GM23338 (cell line): ENCODE measurements around the gene TMEM175. TPM values are rescaled to one million over a fixed set of nuclear protein-coding genes. Genes with fewer than 3 reads are reported as not detected.

ENCODE experiments used
- ATAC-seq: fragments of 200-7000 bp; cut with Tn5 transposase; 3 replicates; pipeline ENCODE4 v1.9.1; 2020
- DNase-seq: peaks from one replicate; pipeline ENCODE4 v3.0.0-alpha.2; 2015; ENCODE audit warnings: low spot score
- H2AFZ ChIP-seq: fragments of 200-600 bp; sonication (generic); 2 replicates; pipeline ENCODE4 v1.8.0; 2016; ENCODE audit warnings: antibody characterized with exemption, mild to moderate bottlenecking, moderate library complexity
- H3F3A ChIP-seq: fragments of 200-600 bp; sonication (generic); replicated peaks from 2 replicates; pipeline ENCODE4 v1.8.0; 2017; ENCODE audit warnings: antibody characterized with exemption, mixed run types, low read depth
- H3K27ac ChIP-seq: fragments of 200-600 bp; sonication (generic); 2 replicates; pipeline ENCODE4 v1.6.1; 2016; ENCODE audit warnings: low read depth
- H3K27me3 ChIP-seq: fragments of 200-600 bp; sonication (generic); 2 replicates; pipeline ENCODE4 v1.8.0; 2016; ENCODE audit warnings: mild to moderate bottlenecking, mixed run types, moderate library complexity; ENCODE audit not compliant: insufficient read depth
- H3K36me3 ChIP-seq: fragments of 200-600 bp; sonication (generic); 2 replicates; pipeline ENCODE4 v1.8.0; 2016; ENCODE audit warnings: mild to moderate bottlenecking; ENCODE audit not compliant: insufficient read depth
- H3K4me1 ChIP-seq: fragments of 200-600 bp; sonication (generic); 2 replicates; pipeline ENCODE4 v1.8.0; 2016; ENCODE audit warnings: mild to moderate bottlenecking, moderate library complexity; ENCODE audit not compliant: insufficient read depth
- H3K4me2 ChIP-seq: fragments of 200-600 bp; sonication (generic); 2 replicates; pipeline ENCODE4 v1.7.1; 2017; ENCODE audit warnings: mixed run types
- H3K4me3 ChIP-seq: fragments of 200-600 bp; sonication (generic); 2 replicates; pipeline ENCODE4 v1.6.1; 2016; ENCODE audit warnings: mixed run types
- H3K79me2 ChIP-seq: fragments of 200-600 bp; sonication (generic); replicated peaks from 2 replicates; pipeline ENCODE4 v1.8.0; 2017; ENCODE audit warnings: mild to moderate bottlenecking; ENCODE audit not compliant: insufficient read depth
- H3K9me2 ChIP-seq: fragments of 200-600 bp; sonication (generic); 2 replicates; pipeline ENCODE4 v1.8.0; 2017; ENCODE audit not compliant: insufficient read depth
- H4K20me1 ChIP-seq: fragments of 200-600 bp; sonication (generic); replicated peaks from 2 replicates; pipeline ENCODE4 v1.8.0; 2017; ENCODE audit warnings: mild to moderate bottlenecking; ENCODE audit not compliant: insufficient read depth
- H3K27ac Mint-ChIP-seq: 2 replicates; pipeline ENCODE4 v1.8.0; 2020; ENCODE audit warnings: inconsistent platforms, mild to moderate bottlenecking, moderate library complexity, mixed read lengths
- H3K27me3 Mint-ChIP-seq: 3 replicates; pipeline ENCODE4 v1.8.0; 2022; ENCODE audit warnings: low read depth, mild to moderate bottlenecking, moderate library complexity, mixed read lengths, inconsistent platforms; ENCODE audit not compliant: insufficient read depth, poor library complexity
- H3K36me3 Mint-ChIP-seq: 3 replicates; pipeline ENCODE4 v1.8.0; 2021; ENCODE audit warnings: low read depth, mild to moderate bottlenecking, inconsistent platforms, moderate library complexity, mixed read lengths
- H3K4me1 Mint-ChIP-seq: 3 replicates; pipeline ENCODE4 v1.8.0; 2020; ENCODE audit warnings: mild to moderate bottlenecking, inconsistent platforms, mixed read lengths
- H3K4me3 Mint-ChIP-seq: 3 replicates; pipeline ENCODE4 v1.8.0; 2021; ENCODE audit warnings: moderate library complexity, mild to moderate bottlenecking, inconsistent platforms, mixed read lengths
- H3K9me3 Mint-ChIP-seq: 3 replicates; pipeline ENCODE4 v1.8.0; 2020; ENCODE audit warnings: moderate library complexity, mild to moderate bottlenecking, inconsistent platforms, mixed read lengths
- CREB1 ChIP-seq: fragments of 250-450 bp; sonication (Bioruptor Pico); IDR thresholded peaks from 2 replicates; pipeline ENCODE4 v1.5.0; 2020; ENCODE audit warnings: low read depth, mild to moderate bottlenecking, moderate library complexity
- ETS1 ChIP-seq: IDR thresholded peaks from 2 replicates; pipeline ENCODE4 v1.6.1; 2016; ENCODE audit warnings: antibody characterized with exemption
- EZH2 ChIP-seq: fragments of 200-600 bp; sonication (generic); IDR thresholded peaks from one replicate; pipeline ENCODE4 v1.8.0; 2017; ENCODE audit warnings: antibody characterized with exemption, mild to moderate bottlenecking, low read depth; ENCODE audit not compliant: unreplicated experiment
- EZH2phosphoT487 ChIP-seq: fragments of 200-600 bp; sonication (generic); IDR thresholded peaks from one replicate; pipeline ENCODE4 v1.8.1; 2018; ENCODE audit warnings: antibody characterized with exemption; ENCODE audit not compliant: unreplicated experiment
- JUNB ChIP-seq: IDR thresholded peaks from one replicate; pipeline ENCODE4 v1.6.1; 2016; ENCODE audit warnings: antibody characterized with exemption; ENCODE audit not compliant: unreplicated experiment
- NANOG ChIP-seq: IDR thresholded peaks from 2 replicates; pipeline ENCODE4 v1.6.1; 2016; ENCODE audit warnings: antibody characterized with exemption, borderline replicate concordance
- POLR2AphosphoS5 ChIP-seq: IDR thresholded peaks from 2 replicates; pipeline ENCODE4 v1.6.1; 2016; ENCODE audit warnings: antibody characterized with exemption, low read depth
- STAT1 ChIP-seq: IDR thresholded peaks from one replicate; pipeline ENCODE4 v1.6.1; 2016; ENCODE audit warnings: antibody characterized with exemption; ENCODE audit not compliant: unreplicated experiment
- ZNF114 ChIP-seq: fragments of 250-450 bp; sonication (Bioruptor Pico); IDR thresholded peaks from 2 replicates; pipeline ENCODE4 v1.5.0; 2020; ENCODE audit warnings: mild to moderate bottlenecking, moderate library complexity
- ZNF331 ChIP-seq: fragments of 250-450 bp; sonication (Bioruptor Pico); IDR thresholded peaks from 2 replicates; pipeline ENCODE4 v1.5.0; 2020; ENCODE audit warnings: low read depth, mild to moderate bottlenecking, moderate library complexity
- polyA plus RNA-seq: library from polyadenylated mRNA; unstranded; fragments of >200 nt; fragmentation: Nextera tagmentation; extraction: Ambion mirVana; gene quantifications from 2 replicates; pipeline ENCODE4 v1.2.1, GENCODE V29; 2016
- total RNA-seq: library from RNA; depleted of rRNA; stranded (reverse); fragments of >200 nt; shearing (Covaris generic); gene quantifications from 2 replicates; pipeline ENCODE4 v1.2.3, GENCODE V29; 2014
- TF ChIP-seq, protein P1 (sequence below), 2 experiments: fragments of 200-600 bp in 1 of 2; sonication (generic) in 1 of 2; conservative IDR thresholded peaks; 2 replicates each; pipeline versions ENCODE4 v1.5.1 to v1.6.1; 2016 to 2017; ENCODE audit warnings: antibody characterized with exemption in 2 of 2, low read depth in 2 of 2, mild to moderate bottlenecking in 2 of 2, moderate library complexity in 1 of 2
- TF ChIP-seq, protein P2 (sequence below): IDR thresholded peaks from one replicate; pipeline ENCODE4 v1.6.1; 2018; ENCODE audit warnings: antibody characterized with exemption; ENCODE audit not compliant: unreplicated experiment
- TF ChIP-seq, protein P3 (sequence below): fragments of 250-450 bp; sonication (Bioruptor Pico); IDR thresholded peaks from 2 replicates; pipeline ENCODE4 v1.5.0; 2020; ENCODE audit warnings: mild to moderate bottlenecking, moderate library complexity

TMEM175 gene
- total and polyA plus RNA-seq, 2 experiments from 2014 or later, result 8.0 to 11.4 TPM

DNA sequence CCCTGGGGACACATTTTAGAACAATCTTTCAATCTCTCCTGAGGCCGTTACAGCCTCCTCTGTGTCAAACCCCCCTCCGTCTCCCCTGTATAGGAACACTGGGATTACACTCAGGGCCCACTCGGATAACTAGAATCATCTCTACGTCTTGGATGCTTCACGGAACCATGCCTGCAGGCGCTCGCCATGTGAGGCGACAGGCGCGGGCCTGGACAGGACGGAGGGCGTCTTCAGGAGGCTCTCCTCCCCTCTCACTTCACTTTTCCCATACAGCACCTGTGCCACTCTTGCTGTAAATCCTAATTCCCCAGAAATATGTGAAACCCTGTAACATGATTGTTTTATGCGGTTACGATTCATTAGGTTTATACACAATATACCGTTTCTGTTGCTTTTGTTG is 50.6 kb downstream of the TMEM175 start:
- Mint-ChIP-seq H3K9me3 (no peaks in the 10 kb centered on the region), H3K27me3 (peaks cover 40% of the 10 kb centered on the region), H3K4me1 (peaks cover 7% of the 10 kb centered on the region), H3K36me3 (no peaks in the 10 kb centered on the region), H3K27ac (no peak overlapping the region), H3K4me3 (no peak overlapping the region)
- Histone ChIP-seq H3K79me2 (no peaks in the 10 kb centered on the region), H3K36me3 (no peaks in the 10 kb centered on the region), H3K27ac (no peak overlapping the region), H4K20me1 (no peaks in the 10 kb centered on the region), H2AFZ (no peak overlapping the region), H3K27me3 (peaks cover 17% of the 10 kb centered on the region), H3K4me3 (no peak overlapping the region), H3F3A (peaks cover 9% of the 10 kb centered on the region; the same call in 1 of the 2 replicates), H3K4me1 (peaks cover 16% of the 10 kb centered on the region), H3K4me2 (no peak overlapping the region), H3K9me2 (no peaks in the 10 kb centered on the region)
- TF ChIP-seq POLR2AphosphoS5 (no peak), ZNF114 (no peak), STAT1 (no peak), EZH2 (no peak), EZH2phosphoT487 (no peak), ZNF331 (no peak), NANOG (no peak), JUNB (no peak), CREB1 (CRISPR knock-in tag) (no peak), ETS1 (no peak)
- TF ChIP-seq, protein P1, sequence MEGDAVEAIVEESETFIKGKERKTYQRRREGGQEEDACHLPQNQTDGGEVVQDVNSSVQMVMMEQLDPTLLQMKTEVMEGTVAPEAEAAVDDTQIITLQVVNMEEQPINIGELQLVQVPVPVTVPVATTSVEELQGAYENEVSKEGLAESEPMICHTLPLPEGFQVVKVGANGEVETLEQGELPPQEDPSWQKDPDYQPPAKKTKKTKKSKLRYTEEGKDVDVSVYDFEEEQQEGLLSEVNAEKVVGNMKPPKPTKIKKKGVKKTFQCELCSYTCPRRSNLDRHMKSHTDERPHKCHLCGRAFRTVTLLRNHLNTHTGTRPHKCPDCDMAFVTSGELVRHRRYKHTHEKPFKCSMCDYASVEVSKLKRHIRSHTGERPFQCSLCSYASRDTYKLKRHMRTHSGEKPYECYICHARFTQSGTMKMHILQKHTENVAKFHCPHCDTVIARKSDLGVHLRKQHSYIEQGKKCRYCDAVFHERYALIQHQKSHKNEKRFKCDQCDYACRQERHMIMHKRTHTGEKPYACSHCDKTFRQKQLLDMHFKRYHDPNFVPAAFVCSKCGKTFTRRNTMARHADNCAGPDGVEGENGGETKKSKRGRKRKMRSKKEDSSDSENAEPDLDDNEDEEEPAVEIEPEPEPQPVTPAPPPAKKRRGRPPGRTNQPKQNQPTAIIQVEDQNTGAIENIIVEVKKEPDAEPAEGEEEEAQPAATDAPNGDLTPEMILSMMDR (conservative IDR thresholded peaks at IDR 0.05; ENCODE audit: low read depth in 2 of 2), result no peak
- TF ChIP-seq, protein P2, sequence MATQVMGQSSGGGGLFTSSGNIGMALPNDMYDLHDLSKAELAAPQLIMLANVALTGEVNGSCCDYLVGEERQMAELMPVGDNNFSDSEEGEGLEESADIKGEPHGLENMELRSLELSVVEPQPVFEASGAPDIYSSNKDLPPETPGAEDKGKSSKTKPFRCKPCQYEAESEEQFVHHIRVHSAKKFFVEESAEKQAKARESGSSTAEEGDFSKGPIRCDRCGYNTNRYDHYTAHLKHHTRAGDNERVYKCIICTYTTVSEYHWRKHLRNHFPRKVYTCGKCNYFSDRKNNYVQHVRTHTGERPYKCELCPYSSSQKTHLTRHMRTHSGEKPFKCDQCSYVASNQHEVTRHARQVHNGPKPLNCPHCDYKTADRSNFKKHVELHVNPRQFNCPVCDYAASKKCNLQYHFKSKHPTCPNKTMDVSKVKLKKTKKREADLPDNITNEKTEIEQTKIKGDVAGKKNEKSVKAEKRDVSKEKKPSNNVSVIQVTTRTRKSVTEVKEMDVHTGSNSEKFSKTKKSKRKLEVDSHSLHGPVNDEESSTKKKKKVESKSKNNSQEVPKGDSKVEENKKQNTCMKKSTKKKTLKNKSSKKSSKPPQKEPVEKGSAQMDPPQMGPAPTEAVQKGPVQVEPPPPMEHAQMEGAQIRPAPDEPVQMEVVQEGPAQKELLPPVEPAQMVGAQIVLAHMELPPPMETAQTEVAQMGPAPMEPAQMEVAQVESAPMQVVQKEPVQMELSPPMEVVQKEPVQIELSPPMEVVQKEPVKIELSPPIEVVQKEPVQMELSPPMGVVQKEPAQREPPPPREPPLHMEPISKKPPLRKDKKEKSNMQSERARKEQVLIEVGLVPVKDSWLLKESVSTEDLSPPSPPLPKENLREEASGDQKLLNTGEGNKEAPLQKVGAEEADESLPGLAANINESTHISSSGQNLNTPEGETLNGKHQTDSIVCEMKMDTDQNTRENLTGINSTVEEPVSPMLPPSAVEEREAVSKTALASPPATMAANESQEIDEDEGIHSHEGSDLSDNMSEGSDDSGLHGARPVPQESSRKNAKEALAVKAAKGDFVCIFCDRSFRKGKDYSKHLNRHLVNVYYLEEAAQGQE, result no peak
- TF ChIP-seq, protein P3, sequence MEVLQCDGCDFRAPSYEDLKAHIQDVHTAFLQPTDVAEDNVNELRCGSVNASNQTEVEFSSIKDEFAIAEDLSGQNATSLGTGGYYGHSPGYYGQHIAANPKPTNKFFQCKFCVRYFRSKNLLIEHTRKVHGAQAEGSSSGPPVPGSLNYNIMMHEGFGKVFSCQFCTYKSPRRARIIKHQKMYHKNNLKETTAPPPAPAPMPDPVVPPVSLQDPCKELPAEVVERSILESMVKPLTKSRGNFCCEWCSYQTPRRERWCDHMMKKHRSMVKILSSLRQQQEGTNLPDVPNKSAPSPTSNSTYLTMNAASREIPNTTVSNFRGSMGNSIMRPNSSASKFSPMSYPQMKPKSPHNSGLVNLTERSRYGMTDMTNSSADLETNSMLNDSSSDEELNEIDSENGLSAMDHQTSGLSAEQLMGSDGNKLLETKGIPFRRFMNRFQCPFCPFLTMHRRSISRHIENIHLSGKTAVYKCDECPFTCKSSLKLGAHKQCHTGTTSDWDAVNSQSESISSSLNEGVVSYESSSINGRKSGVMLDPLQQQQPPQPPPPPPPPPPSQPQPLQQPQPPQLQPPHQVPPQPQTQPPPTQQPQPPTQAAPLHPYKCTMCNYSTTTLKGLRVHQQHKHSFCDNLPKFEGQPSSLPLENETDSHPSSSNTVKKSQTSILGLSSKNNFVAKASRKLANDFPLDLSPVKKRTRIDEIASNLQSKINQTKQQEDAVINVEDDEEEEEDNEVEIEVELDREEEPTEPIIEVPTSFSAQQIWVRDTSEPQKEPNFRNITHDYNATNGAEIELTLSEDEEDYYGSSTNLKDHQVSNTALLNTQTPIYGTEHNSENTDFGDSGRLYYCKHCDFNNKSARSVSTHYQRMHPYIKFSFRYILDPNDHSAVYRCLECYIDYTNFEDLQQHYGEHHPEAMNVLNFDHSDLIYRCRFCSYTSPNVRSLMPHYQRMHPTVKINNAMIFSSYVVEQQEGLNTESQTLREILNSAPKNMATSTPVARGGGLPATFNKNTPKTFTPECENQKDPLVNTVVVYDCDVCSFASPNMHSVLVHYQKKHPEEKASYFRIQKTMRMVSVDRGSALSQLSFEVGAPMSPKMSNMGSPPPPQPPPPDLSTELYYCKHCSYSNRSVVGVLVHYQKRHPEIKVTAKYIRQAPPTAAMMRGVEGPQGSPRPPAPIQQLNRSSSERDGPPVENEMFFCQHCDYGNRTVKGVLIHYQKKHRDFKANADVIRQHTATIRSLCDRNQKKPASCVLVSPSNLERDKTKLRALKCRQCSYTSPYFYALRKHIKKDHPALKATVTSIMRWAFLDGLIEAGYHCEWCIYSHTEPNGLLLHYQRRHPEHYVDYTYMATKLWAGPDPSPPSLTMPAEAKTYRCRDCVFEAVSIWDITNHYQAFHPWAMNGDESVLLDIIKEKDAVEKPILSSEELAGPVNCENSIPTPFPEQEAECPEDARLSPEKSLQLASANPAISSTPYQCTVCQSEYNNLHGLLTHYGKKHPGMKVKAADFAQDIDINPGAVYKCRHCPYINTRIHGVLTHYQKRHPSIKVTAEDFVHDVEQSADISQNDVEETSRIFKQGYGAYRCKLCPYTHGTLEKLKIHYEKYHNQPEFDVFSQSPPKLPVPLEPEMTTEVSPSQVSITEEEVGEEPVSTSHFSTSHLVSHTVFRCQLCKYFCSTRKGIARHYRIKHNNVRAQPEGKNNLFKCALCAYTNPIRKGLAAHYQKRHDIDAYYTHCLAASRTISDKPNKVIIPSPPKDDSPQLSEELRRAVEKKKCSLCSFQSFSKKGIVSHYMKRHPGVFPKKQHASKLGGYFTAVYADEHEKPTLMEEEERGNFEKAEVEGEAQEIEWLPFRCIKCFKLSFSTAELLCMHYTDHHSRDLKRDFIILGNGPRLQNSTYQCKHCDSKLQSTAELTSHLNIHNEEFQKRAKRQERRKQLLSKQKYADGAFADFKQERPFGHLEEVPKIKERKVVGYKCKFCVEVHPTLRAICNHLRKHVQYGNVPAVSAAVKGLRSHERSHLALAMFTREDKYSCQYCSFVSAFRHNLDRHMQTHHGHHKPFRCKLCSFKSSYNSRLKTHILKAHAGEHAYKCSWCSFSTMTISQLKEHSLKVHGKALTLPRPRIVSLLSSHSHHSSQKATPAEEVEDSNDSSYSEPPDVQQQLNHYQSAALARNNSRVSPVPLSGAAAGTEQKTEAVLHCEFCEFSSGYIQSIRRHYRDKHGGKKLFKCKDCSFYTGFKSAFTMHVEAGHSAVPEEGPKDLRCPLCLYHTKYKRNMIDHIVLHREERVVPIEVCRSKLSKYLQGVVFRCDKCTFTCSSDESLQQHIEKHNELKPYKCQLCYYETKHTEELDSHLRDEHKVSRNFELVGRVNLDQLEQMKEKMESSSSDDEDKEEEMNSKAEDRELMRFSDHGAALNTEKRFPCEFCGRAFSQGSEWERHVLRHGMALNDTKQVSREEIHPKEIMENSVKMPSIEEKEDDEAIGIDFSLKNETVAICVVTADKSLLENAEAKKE, result no peak
- no peak for DNase-seq
- no peak for ATAC-seq
